B cell (primary cell): ENCODE data around the gene SOAT2. TPM values are rescaled to one million over a fixed set of nuclear protein-coding genes. Genes with fewer than 3 reads are reported as not detected.

Source experiments
- ATAC-seq: fragments of 200-7000 bp; cut with Tn5 transposase; one replicate; pipeline ENCODE4 v1.10.0; 2021; ENCODE audit warnings: low read depth, mild to moderate bottlenecking, moderate number of reproducible peaks, moderate library complexity
- CTCF ChIA-PET: fragments of 350-600 bp; sonication (Branson Sonifier 250); formaldehyde crosslinking; loops from one replicate; lab custom pipeline; 2021; ENCODE audit warnings: antibody characterized with exemption, inconsistent platforms; lab: Charles Lee
- POLR2A ChIA-PET: fragments of 350-600 bp; sonication (Branson Sonifier 250); formaldehyde crosslinking; loops from one replicate; lab custom pipeline; 2021; ENCODE audit warnings: antibody characterized with exemption; lab: Charles Lee
- DNase-seq: peaks from one replicate; pipeline ENCODE4 v3.0.0; 2013
- H2AFZ ChIP-seq: 2 replicates; pipeline ENCODE4 v1.6.1; 2012; ENCODE audit warnings: mild to moderate bottlenecking, low read depth, low read length; ENCODE audit not compliant: insufficient read depth, poor library complexity, severe bottlenecking
- H3K27ac ChIP-seq, 2 donors: 1 replicate in 1 of 2; 2 replicates in 1 of 2; pipeline ENCODE4 v1.5.1; 2012 to 2013; ENCODE audit warnings: low read length in 2 of 2, mild to moderate bottlenecking in 2 of 2, moderate library complexity in 1 of 2
- H3K27me3 ChIP-seq, 4 experiments: fragments of 200-600 bp in 1 of 4; sonication (generic) in 1 of 4; replicated peaks in 1 of 4; 1 replicate in 2 of 4; 2 replicates in 2 of 4; pipeline versions ENCODE4 v1.6.1 to v1.7.0; 2013 to 2016; ENCODE audit warnings: low read length in 3 of 4, mild to moderate bottlenecking in 2 of 4, mixed read lengths in 1 of 4, moderate library complexity in 1 of 4; ENCODE audit not compliant: insufficient read depth in 4 of 4, control insufficient read depth in 3 of 4; ENCODE audit errors: control extremely low read depth in 1 of 4
- H3K36me3 ChIP-seq, 2 experiments: replicated peaks in 1 of 2; 1 replicate in 1 of 2; 2 replicates in 1 of 2; pipeline versions ENCODE4 v1.6.1 to v1.7.1; 2013; ENCODE audit warnings: low read length in 1 of 2; ENCODE audit not compliant: insufficient read depth in 2 of 2, control insufficient read depth in 1 of 2; ENCODE audit errors: control extremely low read depth in 1 of 2, extremely low read depth in 1 of 2
- H3K4me1 ChIP-seq, 2 donors: fragments of 200-600 bp in 1 of 2; sonication (generic) in 1 of 2; 1 replicate in 1 of 2; 2 replicates in 1 of 2; pipeline versions ENCODE4 v1.5.1 to v1.6.1; 2013 to 2017; ENCODE audit warnings: low read length in 2 of 2; ENCODE audit not compliant: control insufficient read depth in 2 of 2, insufficient read depth in 2 of 2
- H3K4me2 ChIP-seq: replicated peaks from 2 replicates; pipeline ENCODE3; 2012; ENCODE audit warnings: mild to moderate bottlenecking, low read depth, low read length; ENCODE audit not compliant: poor library complexity, severe bottlenecking
- H3K4me3 ChIP-seq, 5 experiments: fragments of 200-600 bp in 1 of 5; sonication (generic) in 1 of 5; 1 replicate in 3 of 5; 2 replicates in 2 of 5; pipeline versions ENCODE4 v1.5.1 to v1.7.0; 2011 to 2016; ENCODE audit warnings: low read length in 4 of 5, mild to moderate bottlenecking in 4 of 5, low read depth in 2 of 5, control low read depth in 1 of 5, moderate library complexity in 1 of 5; ENCODE audit not compliant: insufficient read depth in 1 of 5; ENCODE audit errors: control extremely low read depth in 1 of 5, extremely low read depth in 1 of 5
- H3K79me2 ChIP-seq: fragments of 200-600 bp; sonication (generic); one replicate; pipeline ENCODE4 v1.6.0; 2016; ENCODE audit warnings: low read length; ENCODE audit not compliant: control insufficient read depth, insufficient read depth
- H3K9ac ChIP-seq: fragments of 200-600 bp; sonication (generic); 2 replicates; pipeline ENCODE4 v1.6.1; 2017; ENCODE audit warnings: mild to moderate bottlenecking, low read length, moderate library complexity
- H3K9me3 ChIP-seq, 3 donors: one replicate each; pipeline versions ENCODE4 v1.6.1 to v1.7.1; 2013; ENCODE audit warnings: low read length in 2 of 3; ENCODE audit not compliant: control insufficient read depth in 2 of 3, insufficient read depth in 1 of 3; ENCODE audit errors: control extremely low read depth in 1 of 3
- H4K20me1 ChIP-seq: 2 replicates; pipeline ENCODE4 v1.6.0; 2012; ENCODE audit warnings: mild to moderate bottlenecking, low read length; ENCODE audit not compliant: insufficient read depth, control insufficient read depth, poor library complexity, severe bottlenecking
- H3K27ac Mint-ChIP-seq: one replicate; pipeline ENCODE4 v1.8.0; 2021; ENCODE audit warnings: mixed read lengths
- H3K27me3 Mint-ChIP-seq: one replicate; pipeline ENCODE4 v1.8.0; 2021; ENCODE audit warnings: mixed read lengths
- H3K4me1 Mint-ChIP-seq: one replicate; pipeline ENCODE4 v1.8.0; 2021; ENCODE audit warnings: mixed read lengths
- H3K4me3 Mint-ChIP-seq: one replicate; pipeline ENCODE4 v1.8.0; 2021; ENCODE audit warnings: mixed read lengths
- H3K9me3 Mint-ChIP-seq: one replicate; pipeline ENCODE4 v1.8.0; 2022; ENCODE audit warnings: mixed read lengths; ENCODE audit not compliant: insufficient read depth
- EZH2 ChIP-seq: IDR thresholded peaks from 2 replicates; pipeline ENCODE4 v1.6.1; 2012; ENCODE audit warnings: borderline replicate concordance, low read depth, mild to moderate bottlenecking, moderate library complexity, low read length; ENCODE audit not compliant: insufficient read depth, poor library complexity, severe bottlenecking
- WGBS: methylation state at CpG from one replicate; pipeline ENCODE4 v1.1.5; 2013; ENCODE audit warnings: missing lambda C conversion rate; ENCODE audit not compliant: insufficient coverage; 5-methylcytosine and 5-hydroxymethylcytosine counted together
- intact Hi-C: fragments of 100-400 bp; cut with micrococcal nuclease; formaldehyde crosslinking; loops from one replicate; pipeline ENCODE4 v1.10.0; 2022
- polyA minus RNA-seq: library from RNA; depleted of rRNA, polyadenylated mRNA; stranded (reverse); fragments of >200 nt; gene quantifications from 2 replicates; pipeline ENCODE4 v1.2.3, GENCODE V29; 2012
- polyA plus RNA-seq: library from polyadenylated mRNA; depleted of rRNA; stranded (reverse); fragments of >200 nt; gene quantifications from 2 replicates; pipeline ENCODE4 v1.2.3, GENCODE V29; 2012
- total RNA-seq, 2 donors: library from RNA; stranded (reverse); fragments of 120-200 nt in 1 of 2; gene quantifications; 1 replicate in 1 of 2; 2 replicates in 1 of 2; pipeline versions ENCODE4 v1.2.3 to v1.2.4, GENCODE V29; 2013 to 2022
- TF ChIP-seq, protein P1 (sequence below): fragments of 200-600 bp; IDR thresholded peaks from one replicate; pipeline ENCODE4 v1.8.0; 2022; ENCODE audit warnings: antibody characterized with exemption, mild to moderate bottlenecking

SOAT2 gene, protein sequence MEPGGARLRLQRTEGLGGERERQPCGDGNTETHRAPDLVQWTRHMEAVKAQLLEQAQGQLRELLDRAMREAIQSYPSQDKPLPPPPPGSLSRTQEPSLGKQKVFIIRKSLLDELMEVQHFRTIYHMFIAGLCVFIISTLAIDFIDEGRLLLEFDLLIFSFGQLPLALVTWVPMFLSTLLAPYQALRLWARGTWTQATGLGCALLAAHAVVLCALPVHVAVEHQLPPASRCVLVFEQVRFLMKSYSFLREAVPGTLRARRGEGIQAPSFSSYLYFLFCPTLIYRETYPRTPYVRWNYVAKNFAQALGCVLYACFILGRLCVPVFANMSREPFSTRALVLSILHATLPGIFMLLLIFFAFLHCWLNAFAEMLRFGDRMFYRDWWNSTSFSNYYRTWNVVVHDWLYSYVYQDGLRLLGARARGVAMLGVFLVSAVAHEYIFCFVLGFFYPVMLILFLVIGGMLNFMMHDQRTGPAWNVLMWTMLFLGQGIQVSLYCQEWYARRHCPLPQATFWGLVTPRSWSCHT
- total RNA-seq = not detected in 2 replicates
- total RNA-seq (2013) = 0.02 TPM
- polyA plus RNA-seq = 0.31 TPM in 1 of 2 replicates, not detected in the other
- polyA minus RNA-seq = 0.43 TPM in 1 of 2 replicates, not detected in the other

DNA sequence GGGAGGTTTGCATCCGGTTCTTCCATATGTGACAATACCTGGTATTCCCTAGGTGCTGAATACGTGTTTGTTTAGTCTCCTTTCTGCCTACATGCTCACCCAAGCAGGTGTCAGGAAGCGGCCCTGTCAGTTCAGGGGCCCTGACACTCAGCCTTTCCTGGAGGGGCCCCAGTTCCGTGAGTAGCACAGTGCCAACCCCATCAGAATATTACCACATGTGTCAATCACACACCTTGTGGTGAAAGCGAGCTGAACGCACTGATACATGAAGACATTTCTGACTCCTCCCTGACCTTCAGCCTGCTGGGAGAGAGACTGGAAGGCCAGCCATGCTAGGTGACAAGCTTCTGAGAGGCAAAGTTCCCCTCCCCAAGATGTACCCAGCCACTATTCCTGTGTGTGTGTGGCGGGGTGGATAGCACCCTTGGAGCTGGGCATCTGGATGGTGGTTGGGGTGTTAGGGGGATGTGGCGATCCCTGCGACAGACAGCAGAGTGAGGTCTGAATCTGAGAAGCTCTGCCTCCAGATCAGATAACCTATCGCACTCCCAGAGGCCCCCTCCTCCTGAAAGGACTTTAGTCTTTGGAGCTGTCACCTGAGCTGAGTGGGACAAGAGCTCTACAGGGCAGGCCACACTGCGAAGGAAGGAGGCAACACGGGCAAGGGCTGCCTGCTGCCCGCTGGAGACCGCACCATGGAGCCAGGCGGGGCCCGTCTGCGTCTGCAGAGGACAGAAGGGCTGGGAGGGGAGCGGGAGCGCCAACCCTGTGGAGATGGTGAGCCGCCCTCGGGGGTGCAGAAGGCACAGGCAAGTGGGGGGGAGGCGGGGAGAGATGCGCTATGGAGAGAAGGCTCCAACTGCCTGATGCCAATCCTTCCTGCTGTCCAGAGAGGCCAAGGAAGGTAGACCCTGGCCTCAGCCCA is at the start of gene SOAT2:
TSS of gene SOAT2 (plus strand) at position 604 of the 925 bp plus-strand sequence. CDS start at position 696, 92 bp downstream.
- no peak within 1 kb of the TSS for H3K4me3 ChIP-seq
- H3K36me3 ChIP-seq = no peaks in the 10 kb centered on the region
- WGBS = 67% methylated on average over 20 of the region's 23 CpGs
- peak within 1 kb of the TSS in 1 of 2 donors; percentile 24 for H3K27ac ChIP-seq
- no peaks in the 10 kb centered on the region for H4K20me1 ChIP-seq
- ATAC-seq (no peak), DNase-seq (peak; percentile 42)
- peaks cover 26 to 36% of the 10 kb centered on the region in 2 donors for H3K4me1 ChIP-seq
- peak within 1 kb of the TSS; percentile 26 for H3K4me2 ChIP-seq
- H2AFZ ChIP-seq = peak within 1 kb of the TSS; percentile 23
- H3K9me3 ChIP-seq = no peaks in the 10 kb centered on the region
- POLR2A ChIA-PET = no interaction called here
- Mint-ChIP-seq H3K4me3 (peak within 1 kb of the TSS; percentile 21), H3K27me3 (peaks cover 3% of the 10 kb centered on the region), H3K27ac (peak within 1 kb of the TSS; percentile 75), H3K9me3 (no peaks in the 10 kb centered on the region), H3K4me1 (peaks cover 26% of the 10 kb centered on the region)
- no peaks in the 10 kb centered on the region for H3K79me2 ChIP-seq
- TF ChIP-seq EZH2 = no peak
- TF ChIP-seq, protein P1, sequence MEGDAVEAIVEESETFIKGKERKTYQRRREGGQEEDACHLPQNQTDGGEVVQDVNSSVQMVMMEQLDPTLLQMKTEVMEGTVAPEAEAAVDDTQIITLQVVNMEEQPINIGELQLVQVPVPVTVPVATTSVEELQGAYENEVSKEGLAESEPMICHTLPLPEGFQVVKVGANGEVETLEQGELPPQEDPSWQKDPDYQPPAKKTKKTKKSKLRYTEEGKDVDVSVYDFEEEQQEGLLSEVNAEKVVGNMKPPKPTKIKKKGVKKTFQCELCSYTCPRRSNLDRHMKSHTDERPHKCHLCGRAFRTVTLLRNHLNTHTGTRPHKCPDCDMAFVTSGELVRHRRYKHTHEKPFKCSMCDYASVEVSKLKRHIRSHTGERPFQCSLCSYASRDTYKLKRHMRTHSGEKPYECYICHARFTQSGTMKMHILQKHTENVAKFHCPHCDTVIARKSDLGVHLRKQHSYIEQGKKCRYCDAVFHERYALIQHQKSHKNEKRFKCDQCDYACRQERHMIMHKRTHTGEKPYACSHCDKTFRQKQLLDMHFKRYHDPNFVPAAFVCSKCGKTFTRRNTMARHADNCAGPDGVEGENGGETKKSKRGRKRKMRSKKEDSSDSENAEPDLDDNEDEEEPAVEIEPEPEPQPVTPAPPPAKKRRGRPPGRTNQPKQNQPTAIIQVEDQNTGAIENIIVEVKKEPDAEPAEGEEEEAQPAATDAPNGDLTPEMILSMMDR = no peak
- intact Hi-C loops = no loop called here
- CTCF ChIA-PET = interaction anchor here (0.5 to 13.1 kb wide), 7 partner anchors 9 to 56 kb away, joined by 3 to 344 read pairs (median 4); partner anchors contain the start of gene SPRYD3
- no peaks in the 10 kb centered on the region for H3K27me3 ChIP-seq
- no peak within 1 kb of the TSS for H3K9ac ChIP-seq
